HL-60 (cell line): ENCODE measurements around the gene EIF2B2.

ENCODE experiments used
- CTCF ChIP-seq: IDR thresholded peaks from one replicate; pipeline ENCODE4 v1.5.1; 2011; ENCODE audit warnings: low read length, control low read depth, inconsistent platforms; ENCODE audit not compliant: insufficient read depth
- GABPA ChIP-seq: IDR thresholded peaks from 2 replicates; pipeline ENCODE4 v1.6.1; 2012; ENCODE audit warnings: low read depth
- POLR2AphosphoS5 ChIP-seq: IDR thresholded peaks from 2 replicates; pipeline ENCODE4 v1.6.1; 2012; ENCODE audit warnings: low read depth
- REST ChIP-seq: IDR thresholded peaks from 2 replicates; pipeline ENCODE4 v1.6.1; 2012; ENCODE audit warnings: low read depth; ENCODE audit not compliant: insufficient replicate concordance
- SPI1 ChIP-seq: IDR thresholded peaks from 2 replicates; pipeline ENCODE4 v1.6.1; 2012; ENCODE audit warnings: low read depth, mild to moderate bottlenecking, borderline replicate concordance

- TF ChIP-seq CTCF = no peak
- no peak for TF ChIP-seq POLR2AphosphoS5
- TF ChIP-seq REST = no peak
- no peak for TF ChIP-seq GABPA
- no peak for TF ChIP-seq SPI1
Observed at GRCh38 chr14:74981462-74981782, 21.3 kb upstream of the EIF2B2 start.
